Cortex of kidney (tissue), 1 donor: ENCODE measurements around the gene PHF2.

ENCODE experiments used
- DNase-seq: peaks from one replicate; lab custom pipeline; 2025; lab: John Stamatoyannopoulos, UW

The PHF2 gene

DNA sequence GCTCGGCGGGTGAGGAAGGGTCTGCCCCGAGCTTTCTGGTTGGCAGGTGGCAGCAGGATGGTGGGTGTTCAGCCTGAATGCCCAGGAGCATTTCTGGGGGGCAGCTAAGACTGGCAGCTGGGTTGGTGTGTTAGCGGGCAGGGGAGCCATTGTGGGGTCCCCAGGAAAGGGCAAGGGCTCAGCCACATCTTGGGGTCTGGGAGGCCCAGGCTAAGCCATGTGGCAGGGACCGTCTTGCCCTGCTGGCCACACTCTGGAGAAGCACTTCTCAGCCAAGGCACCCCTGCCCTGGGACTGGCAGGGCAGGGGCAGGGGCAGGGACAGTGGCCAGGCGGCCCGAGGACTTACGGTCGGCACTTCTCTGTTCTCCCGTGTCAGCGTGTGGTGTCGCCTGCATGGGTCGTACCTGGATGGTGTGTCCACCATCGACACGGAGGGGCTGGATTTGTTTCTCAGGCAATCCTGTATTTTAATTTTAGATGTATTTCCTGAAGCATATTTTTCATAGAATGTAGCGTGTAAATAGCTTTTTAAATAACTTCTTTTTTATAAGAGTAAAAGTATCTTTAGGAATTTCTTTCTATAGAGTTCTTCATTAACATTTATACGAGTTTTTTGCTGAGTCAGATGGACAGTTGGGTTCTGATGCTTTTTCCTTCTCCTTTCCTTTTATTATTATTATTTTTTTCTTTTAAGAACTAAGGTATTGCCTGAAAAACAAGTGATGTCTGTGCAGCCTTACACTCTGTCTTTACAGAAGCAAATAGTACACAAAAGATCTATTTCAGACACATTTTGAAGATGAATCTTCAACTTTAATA lies 102.0 kb downstream of the PHF2 start:
- DNase-seq, result no peak

DNA sequence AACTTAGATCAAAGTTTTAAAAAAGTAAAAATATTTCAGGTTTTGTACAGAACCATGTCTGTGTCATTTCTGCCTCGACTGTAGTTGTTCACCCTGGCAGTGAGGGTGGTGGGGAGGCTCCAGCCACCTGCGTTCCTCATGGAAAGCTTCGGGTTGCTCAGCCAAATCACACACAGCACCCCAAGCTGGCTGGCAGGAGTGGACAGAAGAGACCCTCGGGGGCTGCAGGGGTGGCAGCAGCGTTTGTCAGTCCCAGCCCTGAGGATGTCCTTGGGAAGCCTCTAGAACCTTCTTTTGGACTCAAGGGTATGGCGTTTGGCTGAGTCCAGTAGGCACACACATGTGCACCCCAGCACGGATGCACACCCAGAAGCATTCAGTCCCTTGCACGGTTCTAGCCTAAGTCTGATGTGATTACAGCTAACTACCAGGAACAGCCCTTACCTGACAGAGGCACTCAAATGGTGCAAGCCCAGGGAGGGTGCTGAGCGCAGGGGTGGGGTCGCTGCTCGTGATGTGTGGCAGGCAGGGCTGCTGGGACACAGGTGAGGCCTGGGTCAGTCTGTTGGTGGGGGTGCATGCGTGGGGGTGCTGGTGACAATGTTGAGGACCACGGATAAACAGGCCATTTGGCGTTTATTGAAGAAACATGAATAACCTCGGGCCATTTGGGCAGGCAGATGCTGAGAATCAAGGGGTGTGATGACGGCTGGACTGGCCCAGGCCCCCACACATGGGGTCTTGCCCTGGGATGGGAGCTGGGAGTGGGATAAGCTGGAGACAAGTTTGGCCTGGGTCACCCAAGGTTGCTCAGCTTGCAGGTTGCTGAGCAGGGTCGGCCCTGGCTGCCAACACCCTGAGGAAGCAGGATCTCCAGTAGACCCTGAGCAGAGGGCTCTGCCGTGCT lies 103.4 kb downstream of the PHF2 start:
- no peak for DNase-seq

DNA sequence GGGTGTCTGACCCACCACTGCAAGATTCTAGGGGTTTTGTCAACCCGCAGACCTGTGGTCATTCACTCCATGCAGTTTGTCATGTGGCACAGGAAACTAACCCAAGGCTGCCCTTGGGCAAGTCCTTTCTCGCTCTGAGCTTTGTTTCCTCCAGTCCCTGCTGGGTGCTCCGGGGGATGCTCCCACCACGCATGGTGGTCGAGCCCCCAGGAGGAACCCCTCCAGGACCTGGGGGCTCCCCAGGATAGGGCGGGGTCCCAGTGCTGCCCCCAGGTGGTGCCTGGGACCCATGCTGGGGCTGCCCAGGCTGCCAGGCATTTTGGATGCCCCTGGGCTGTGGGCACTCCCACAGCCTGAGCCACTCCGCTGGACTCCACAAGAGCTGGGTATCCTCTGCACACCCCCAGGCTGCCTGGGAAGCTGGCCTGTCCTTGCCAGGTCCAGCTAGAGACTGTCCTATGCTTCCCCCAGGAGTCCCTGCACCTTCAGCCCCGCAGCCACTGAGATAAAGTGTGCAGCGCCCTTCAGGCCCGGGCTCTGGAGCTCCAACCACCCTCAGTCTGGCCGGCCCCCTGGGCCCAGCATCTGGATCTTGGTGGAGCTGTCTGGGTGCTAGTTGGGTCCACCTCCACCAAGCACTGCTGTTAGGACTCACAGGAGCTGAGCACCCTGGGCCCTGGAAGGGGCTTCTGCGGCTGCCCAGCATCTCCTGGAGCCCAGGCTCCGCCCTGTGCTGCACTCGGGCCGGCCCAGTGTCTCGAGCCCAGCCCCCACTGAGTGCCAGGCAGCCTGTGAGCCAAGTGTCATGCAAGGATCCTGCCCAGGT lies 104.3 kb downstream of the PHF2 start:
- no peak for DNase-seq

DNA sequence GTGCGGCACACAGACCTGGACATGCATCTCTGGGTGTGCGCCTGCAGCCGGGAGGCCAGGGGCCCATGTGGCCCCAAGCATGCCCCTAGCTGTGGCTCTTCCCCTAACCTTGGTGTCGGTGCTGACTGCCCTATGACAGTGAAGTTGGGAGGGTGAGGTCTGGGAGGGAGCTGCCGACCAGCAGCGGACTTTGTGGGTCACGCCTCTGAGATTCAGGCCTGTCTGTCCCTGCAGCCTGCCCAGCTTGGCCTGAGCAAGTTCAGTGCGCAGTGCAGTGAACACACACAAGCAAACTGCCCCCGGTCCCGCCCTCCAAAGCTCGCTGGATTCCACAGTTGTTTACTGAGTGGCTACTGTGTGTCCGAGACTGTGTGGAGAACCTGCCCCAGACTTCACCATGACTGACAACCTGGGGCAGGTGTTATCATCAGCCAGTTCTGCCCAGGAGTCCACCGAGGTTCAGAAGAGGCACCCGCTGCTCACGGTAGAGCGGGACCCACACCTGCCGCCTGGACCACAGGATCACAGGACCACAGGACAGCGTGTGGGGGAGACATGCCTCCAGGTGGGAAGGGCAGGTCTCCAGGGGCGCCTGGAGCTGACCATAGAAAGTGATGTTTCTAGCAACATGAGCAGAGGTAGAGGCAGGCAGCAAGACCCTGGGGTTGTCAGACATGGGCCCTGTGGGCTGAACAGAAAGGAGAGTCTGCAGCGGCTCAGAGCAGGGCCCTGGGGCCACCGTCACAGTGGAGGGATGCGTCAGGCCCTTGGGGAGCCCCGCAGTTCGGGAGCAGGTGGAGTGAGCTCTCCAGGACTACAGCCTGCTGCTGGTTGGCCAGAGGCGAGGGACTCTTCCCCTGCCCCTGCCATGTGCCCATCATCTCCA lies 105.1 kb downstream of the PHF2 start:
- DNase-seq, result no peak

DNA sequence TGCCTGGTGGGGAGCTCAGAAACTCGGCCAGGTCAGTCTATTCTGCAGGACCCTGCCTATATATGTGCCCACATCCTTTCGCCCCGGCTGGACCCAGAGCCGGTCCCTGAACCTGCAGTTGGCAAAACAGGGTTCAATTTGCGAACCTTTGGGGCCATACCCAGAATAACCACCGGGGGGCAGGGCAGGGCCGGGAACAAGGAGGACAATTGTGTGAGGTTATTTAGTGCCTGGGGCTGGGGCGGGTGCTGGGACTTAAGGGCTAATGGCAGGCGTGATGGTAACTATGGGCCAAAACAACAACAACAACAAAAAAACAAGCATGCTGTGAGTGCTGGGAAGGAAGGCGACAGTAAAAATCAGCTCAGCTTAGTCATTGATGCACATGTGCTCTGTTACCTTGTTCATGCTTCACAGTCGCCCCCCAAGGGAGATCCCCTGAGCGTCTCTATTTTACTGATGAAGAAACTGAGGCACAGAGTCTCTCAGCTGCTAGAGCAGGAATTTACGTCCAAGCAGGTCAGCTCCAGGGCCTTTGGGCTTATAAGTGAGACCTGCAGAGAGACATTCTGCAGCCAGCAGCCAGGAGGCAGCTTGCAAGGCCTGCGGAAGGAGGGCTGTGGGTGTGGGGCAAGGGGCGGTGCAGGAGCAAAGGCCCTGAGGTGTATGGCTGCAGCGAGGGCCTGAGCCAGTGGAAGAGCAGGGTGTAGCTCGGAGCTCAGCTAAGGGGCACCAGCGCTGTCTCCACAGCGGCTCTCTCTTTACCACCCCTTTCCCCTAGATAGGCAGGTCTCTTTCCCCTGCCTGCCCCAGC lies 106.0 kb downstream of the PHF2 start:
- no peak for DNase-seq

DNA sequence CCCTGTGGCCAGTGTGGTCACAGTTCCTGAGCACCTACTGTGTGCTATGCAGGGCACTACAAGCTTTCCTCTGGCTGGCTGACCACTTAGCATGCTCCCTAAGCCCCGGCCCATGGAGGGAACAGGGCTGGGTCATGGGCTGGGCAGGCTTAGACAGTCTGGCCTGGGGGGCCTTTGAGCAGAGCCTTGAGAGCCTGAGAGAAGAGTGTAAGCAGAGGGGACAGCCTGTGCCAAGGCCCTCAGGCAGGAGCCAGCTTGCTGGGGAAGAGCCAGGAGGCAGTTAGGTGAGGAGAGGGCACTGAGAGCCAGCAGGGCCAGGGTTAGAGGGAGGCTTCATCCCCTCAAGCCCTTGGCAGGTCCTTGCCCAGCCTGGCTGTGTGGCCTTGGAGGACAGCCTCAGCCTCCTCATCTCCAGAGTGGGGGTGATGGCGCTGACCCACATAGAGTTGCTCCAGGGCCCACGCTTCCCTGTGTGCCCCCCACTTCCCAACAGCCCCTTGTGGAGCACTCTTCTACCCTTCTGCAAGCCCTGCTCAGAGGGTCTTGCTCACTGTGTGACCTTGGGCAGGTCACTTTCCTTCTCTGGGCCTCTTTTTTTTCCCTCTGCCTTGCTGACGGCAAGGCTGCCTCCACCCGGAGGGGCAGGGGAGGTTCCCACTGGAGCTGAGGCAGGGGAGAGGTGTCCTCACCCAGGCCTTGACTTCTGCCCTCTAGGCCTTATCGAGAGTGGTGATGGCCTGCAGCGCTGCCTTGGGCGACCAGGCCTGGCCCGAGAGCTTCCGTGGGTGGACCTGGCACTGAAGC lies 107.1 kb downstream of the PHF2 start:
- no peak for DNase-seq

DNA sequence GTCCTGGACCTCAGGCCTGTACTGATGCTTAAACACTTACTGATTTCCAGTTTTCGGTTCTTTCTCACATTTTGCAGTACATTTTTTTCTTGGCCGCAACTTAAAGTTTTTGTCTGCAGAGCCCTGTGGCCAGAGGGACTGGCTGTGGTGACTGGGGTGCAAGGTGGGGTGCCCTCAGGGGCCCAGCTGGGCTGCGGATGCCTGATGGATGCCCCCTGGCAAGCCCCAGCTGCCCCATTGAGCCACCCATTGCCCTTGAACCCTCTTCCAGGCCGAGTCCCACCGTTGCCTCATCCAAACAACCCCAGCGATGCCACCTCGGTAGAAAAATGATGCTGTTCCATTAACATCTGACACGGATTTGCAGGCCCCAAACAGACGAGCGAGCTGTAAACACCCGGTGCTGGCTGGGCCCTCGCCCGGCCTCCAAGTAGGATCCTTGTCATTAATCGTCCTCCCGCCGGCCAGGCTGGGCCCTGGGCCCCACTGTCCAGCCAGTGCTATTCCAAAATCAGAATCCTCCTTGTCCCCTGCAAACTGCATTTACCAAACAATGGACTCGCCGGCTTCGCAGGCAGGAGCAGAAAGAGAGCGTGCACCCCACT lies 107.9 kb downstream of the PHF2 start:
- DNase-seq, result no peak

DNA sequence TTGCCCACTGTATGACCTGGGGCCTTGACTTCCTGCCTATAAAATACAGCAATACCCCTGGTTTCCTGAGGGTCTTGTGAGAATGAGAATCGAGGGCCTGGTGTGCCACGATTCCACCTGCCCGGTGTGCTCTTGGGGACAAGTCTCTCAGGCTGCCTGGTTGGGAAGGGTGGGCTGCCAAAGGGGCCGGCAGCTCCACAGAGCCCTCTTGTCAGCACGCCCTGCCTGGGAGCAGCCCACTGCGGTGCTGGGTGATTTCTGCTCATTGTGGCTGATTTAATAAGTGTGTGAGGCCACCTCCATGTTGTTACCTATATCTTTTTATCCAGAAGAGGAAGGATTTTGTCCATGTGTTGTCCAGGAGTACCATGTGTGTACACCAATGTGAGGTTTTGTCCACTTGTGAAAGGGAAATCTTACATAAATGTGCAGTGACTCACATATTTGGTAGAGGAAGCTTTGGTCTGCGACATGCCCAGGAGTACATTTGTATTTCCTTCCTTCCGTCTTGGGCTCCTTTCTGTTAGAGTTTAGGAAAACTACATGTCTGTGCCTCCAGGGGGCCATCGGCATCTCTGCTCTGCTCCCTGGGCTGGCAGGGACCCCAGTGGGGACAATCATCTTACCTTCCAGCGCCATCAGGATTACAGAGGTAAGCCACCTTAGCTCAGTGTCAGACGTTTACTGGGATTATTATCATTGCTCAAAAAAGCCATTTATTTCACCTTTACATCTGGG lies 108.6 kb downstream of the PHF2 start:
- no peak for DNase-seq

DNA sequence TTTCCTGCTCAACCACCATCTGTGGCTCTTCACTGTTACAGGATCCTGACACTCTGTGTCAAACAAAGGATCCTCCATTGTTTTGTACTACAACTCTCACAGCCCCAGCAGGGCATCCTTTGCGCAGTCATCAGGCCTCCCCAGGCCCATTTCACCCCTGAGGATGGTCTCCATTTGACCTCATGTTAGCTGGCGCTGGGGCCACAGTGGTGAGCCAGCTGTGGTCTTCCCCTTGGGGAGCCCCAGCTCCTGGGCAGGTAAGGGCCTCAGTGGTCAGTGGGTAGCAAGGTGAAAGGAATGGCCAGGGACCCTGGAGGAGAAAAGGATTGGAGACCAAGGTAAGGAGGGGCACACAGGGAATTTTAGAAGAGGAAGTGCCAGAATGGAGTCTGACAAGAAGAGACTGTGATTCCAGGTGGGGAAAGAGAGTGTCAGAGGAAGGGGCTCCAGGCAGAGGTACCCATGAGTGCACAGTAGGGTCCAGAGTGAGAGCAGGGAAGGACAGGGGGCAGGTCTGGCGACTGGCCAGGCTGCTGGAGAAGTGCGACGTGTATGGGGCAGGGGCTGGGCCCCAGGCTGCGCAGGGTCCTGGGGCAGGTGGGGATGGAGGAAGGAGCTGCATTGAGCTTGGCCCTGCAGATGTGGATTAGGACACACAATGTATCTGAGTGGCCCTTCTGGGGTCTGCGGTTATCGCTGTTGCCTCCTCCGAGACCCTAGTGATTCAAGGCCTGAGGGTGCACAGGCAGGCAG lies 109.9 kb downstream of the PHF2 start:
- no peak for DNase-seq

DNA sequence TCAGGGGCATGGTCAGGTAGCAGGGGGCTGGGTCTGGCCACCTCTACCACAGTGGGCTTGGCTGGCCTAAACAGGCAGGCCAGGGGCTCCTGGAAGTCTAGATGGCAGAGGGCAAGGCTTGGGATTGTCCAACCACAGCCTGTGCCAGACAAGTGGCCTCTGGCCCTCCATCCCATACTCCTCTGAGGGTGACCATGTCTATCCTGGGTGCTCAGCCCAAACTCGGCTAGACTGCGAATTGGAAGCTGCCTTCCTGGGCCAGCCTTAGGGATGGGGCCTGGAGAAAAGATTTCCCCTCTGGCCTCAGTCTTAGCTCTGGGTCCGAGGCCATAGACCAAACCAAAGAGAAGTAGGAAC lies 110.5 kb downstream of the PHF2 start:
- no peak for DNase-seq

DNA sequence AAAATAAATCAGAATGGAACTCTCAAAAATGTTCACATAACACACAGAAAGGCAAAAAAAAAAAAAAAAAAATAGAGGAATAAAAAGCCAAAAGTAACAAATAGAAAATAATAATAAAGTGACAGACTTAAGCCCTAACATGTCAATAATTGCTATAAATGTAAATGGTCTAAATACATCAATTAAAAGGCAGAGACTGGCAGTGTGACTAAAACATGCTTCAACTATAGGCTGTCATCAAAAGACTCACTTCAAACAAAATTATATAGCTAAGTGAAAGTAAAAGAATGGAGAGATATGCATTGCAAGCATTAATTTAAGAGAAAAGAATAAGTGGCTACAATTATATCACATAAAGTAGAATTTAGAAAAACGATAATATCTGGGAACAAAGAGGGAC lies 114.2 kb downstream of the PHF2 start:
- no peak for DNase-seq

DNA sequence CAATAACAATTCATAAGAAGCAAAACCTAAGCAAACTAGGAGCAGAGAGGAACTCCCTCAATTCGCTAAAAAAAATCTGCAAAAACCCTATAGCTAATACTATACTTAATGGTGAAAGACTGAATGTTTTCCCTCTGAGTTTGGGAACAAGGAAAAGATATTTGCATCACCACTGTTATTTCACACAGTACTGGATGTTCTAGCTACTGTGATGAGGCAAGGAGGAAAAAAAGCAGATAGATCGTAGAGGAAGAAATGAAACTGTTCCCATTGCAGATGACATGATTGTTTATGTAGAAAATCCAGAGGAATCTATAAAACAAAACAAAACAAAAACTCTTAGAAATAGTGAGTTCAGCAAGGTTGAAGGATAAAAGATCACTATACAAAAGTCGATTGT lies 116.7 kb downstream of the PHF2 start:
- DNase-seq, result no peak

DNA sequence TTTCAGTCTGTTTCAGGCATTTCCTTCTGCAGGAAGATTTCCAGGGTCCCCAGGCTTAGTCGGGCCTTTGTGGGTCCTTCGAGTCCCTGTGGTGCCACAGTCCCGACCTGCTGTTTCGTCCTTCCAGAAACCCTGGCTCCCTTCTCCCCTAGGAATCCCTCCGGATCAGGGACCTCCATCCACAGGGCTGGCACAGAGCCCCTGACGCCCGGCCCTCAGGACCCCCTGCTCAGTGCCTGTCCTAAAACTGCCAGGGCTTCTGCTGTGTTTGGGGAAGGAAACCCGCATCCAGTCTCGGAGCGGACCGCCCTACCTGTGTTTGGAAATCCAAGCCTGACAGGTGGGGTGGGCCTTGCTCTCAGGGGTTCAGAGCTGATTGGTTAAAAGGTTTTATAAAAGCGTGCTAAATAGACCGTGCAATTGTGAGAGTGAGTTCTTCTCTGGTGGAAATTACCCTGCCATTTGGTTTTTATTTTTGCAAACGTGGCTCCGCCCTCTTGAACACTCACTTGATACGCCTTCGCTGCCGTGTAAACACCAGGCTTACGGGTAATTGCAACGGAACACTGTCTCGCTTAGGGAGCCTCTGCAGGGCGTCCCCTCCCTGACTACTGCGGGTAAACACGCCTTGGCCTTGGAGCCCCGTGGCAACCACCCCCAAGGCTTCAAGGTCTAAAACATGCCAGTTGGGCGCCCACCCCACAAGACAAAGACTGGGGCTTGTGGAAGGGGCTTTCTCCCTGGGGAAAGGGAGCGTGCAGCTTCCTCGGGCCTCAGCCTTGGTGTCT lies 121.2 kb downstream of the PHF2 start:
- DNase-seq, result no peak

DNA sequence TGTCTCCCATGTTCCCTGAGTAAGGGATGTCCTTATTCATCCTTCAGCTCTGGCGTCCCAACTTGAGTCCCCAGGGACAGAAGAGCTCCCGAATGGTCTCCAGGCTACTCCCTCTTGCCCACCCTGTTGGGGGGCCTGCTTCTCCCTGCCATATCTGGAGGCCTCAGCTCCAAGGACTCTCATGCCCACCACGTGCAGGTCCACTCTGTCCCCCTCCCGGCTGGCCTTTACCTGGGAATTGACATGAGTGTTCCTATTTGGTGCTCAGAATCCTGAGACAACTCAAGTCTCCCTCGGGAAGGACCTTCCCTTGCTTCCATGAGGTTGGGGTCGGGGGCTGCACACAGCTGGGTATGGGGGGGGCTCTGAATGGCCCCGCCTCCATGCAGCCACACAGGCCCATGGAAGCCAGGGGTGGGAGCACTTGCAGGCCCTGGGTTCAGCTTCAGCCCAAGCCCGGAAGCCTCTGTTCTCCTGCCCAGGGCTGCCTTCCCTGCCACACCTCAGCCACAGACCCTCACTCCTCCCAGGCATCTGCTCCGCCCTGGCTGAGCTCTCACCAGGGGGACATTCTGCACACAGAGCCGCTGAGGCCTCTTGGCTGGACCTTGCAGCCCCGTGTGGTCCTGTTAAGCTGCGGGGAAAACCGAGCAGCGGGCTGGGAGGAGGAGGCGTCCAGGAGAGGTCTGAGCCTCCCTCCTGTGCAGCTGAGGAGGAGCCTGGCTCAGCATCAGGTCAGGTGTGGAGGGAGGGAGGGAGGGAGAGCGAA lies 121.9 kb downstream of the PHF2 start:
- DNase-seq, result no peak

DNA sequence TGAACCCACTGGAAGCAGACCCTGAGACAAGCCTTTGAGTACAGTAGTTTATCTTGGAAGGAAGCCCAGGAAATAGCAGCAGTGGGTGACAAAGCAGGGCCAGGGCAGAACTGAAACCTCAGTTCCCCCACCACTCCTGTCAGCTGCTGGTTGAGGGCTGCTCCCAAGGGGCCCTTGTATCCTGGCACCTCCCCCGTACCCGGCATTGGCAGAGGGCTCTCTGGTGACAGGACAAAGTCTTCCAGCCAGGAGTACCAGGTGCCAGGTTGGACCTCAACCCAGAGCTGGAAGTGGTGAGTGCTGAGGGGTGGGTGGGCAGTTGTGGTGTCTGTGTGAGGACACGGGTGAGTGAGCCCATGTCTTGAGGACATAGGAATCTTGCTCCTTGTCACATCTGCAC lies 123.3 kb downstream of the PHF2 start:
- no peak for DNase-seq
